ENCODE measurements around the gene POLA2.

- TF ChIP-seq POLR2A (IDR thresholded peaks at IDR 0.05) (no peak), POLR2AphosphoS5 (IDR thresholded peaks at IDR 0.05) (no peak), CTCF (IDR thresholded peaks at IDR 0.05) (no peak), EP300 (IDR thresholded peaks at IDR 0.05) (no peak)
Measured at GRCh38 chr11:65304613-65305012, 42.9 kb downstream of the POLA2 start.
